SW480 (cell line): ENCODE measurements around the gene COLQ.
A peak's percentile ranks its signal among the peaks of the same experiment; 100 is the strongest.
"Not testable (repeated sequence)": the region's sequence is repeated elsewhere in the genome, so short reads cannot be mapped to it uniquely, and the experiment has no call there.

Source experiments
- DNase-seq: peaks from one replicate; pipeline ENCODE4 v3.0.0-alpha.2; 2016; ENCODE audit warnings: low spot score

Gene COLQ

DNA sequence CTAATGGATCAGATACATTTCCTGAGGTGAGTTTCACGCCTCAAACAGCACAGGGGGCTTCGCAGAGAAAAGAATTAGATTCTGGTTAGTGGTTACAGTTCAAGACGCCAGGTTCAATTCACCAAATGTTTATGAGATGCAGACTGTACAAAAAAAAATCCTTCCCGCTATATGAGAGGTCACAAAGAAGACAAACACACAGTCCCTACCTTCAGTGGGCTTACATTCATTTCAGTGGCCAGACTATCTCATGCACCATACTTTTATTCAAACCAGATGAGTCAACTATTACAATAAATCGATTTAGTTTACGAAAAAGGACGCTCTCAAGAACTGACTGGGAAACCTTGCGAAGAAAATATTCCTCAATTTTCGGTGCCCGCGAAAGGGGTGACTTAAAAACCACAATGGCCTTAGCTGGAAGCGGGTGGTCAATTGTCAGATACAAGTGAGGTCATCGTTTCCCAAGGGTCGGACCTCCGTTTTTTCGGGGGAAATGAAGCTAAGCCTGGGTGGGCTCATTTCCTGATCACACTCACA is 94.9 kb downstream of the COLQ start:
- no peak for DNase-seq

DNA sequence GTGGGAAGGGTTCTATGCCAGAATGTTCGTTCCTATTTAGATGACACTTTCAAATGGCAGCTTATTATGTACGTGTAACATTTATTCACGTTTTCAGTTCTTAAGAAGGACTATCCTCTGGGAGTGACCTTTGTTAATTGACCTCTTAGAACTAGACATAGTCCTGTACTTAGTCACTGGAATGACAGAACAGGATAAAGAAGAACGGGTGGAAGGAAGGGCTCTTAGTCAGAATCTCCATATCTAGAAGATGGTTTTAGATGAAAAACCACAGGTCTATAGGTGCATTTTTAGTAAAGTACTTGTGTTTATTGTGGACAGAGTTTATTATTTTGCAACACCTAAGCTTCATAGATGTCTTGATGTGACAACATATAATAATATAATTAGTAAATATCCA is 100.6 kb downstream of the COLQ start:
- DNase-seq = no peak

DNA sequence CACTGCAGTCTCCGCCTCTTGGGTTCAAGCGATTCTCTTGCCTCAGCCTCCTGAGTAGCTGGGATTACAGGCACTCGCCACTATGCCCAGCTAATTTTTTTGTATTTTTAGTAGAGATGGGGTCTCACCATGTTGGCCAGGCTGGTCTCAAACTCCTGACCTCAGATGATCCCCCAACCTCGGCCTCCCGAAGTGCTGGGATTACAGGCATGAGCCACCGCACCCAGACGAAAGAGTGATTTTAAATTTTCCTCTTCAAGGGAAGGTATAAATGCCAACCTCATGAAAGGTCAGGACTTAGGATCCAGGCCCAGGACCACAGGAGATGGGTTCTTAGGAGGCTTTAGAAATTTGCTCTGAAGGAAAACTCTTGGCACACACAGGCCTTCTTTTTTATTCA is 110.5 kb downstream of the COLQ start:
- DNase-seq = not testable (repeated sequence)

DNA sequence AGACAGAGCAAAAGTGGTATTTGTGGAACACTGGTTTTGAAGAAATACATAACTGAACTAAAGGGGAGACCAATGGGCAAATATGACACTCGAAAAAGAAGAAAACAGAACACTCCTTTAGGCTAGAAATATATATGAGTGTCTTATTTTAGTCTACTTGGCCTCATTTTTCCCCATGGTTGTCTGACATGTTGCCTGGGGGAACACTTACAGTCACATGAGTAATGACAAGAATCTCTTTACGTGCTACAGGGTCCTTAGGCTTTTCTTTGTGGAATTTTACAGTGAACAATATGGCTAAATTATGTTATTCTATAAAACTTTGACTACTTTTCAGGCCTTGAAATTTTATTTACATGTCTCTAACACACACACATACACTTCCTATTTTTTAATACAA is 111.7 kb downstream of the COLQ start:
- DNase-seq = no peak

DNA sequence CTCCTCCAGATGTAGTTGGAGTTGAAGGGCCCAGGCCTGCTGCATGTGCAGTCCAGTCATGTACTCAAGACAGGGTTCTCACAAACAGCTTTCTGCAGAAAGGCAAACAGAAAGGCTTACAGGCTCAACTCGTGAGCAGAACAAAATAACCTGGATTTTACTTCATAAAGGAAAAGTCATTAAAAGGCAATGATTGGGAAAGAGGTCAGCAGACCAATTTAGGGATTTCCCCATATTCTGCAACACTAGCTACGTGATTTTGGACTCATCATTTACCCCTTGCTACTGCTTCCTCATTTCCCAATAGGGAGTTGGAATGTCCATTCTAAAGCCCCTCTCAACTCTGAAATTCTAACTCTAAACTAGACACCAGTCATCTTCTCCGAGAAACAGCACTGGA is 112.3 kb downstream of the COLQ start:
- DNase-seq = no peak

DNA sequence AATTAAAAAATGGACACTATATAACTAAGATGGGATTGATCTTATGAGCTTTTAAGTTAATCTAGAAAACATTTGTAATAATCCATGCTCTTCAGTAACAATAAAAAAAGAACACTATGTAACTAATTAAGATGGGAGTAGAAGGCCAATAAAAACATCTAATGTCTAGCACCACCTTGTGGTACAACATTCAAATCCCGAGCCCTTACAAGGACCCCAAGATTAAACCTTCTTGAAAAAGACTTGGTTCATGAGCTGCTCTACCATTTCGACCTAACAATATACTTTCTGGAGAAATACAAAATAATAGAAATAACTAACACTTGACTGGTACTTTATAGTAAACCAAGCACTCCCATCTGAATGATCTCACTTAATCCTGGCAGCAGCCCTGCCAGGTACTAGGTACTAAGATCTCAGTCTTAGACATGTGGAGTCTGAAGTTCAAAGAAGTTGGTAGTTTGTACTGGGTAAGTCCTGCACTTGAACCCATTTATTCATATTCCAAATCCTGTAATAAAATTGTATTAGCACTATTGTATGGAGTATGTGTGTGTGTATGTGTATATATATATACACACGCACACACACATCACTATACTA is 116.0 kb downstream of the COLQ start:
- peak; percentile 58 for DNase-seq

DNA sequence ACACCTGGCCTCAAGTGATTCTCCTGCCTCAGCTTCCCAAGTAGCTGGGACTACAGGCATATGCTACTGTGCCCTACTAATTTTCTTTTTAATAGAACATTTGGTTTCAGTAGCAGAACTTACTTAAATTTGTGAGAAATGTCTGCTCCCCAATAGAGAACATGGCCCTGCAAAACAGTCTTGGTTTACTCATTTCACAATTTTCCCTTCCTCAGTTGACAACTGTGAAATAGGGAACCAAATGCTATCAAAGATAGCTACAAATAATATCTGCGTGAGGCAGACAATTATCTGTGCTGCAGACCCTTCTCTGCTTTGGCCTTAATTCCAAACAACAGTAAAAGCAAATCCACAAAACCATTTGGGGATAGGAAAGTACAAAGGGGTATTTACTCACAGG is 116.7 kb downstream of the COLQ start:
- no peak for DNase-seq

DNA sequence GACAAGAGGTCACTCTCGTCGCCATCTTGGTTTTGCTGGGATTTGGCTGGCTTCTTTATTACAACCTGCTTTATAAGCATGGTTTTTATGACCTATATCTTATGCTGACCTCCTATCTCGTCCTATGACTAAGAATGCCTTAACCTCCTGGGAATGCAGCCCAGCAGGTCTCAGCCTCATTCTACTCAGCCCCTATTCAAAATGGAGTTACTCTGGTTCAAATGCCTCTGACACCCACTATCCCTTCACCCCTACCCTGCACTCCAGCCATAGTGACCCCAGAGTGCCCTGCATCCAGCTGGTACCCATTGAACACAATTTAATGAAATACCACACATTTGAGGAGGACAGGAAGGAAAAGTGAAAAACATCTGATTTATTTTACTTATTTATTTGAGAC is 117.5 kb downstream of the COLQ start:
- no peak for DNase-seq

DNA sequence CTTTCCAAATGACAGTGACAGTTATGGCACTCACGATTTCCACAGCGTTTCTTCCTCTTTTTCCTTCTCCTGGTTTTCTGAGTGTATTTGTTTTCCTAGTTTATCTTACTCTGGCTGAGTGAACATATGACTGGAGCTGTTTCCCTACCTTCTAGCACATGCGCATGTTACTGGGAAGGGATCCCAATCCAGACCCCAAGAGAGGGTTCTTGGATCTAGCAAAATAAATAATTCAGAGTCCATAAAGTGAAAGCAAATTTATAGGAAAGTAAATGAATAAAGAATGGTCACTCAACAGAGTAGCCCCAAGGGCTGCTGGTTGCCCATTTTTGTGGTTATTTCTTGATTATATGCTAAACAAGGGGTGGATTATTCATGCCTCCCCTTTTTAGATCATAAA is 118.0 kb downstream of the COLQ start:
- DNase-seq = no peak

DNA sequence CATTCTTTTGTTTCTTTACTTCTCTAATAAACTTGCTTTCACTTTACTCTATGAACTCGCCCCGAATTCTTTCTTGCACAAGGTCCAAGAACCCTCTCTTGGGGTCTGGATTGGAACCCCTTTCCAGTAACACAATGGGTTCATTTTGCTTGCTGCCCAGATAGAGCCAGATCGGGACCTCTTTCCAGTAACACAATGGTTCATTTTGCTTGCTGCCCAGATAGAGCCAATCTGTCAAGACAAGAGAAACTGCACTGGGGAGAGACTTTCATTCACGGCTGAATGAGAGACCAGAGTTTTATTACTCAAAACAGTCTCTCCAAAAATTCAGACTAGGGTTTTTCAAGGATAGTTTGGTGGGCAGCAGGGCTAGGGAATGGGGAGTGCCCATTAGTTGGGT is 119.6 kb downstream of the COLQ start:
- no peak for DNase-seq
